Duodenal mucosa (tissue), 2 donors: Measurements from ENCODE around the gene KLRF2.
"Not testable (repeated sequence)": the region's sequence is repeated elsewhere in the genome, so short reads cannot be mapped to it uniquely, and the experiment has no call there.

Source experiments
- H3K27ac ChIP-seq: one replicate; pipeline ENCODE4 v1.7.0; 2013; ENCODE audit warnings: low read depth, low read length
- H3K27me3 ChIP-seq, 2 donors: one replicate each; pipeline ENCODE4 v1.7.0; 2013; ENCODE audit warnings: low read length in 2 of 2, control low read depth in 1 of 2; ENCODE audit not compliant: insufficient read depth in 2 of 2, control insufficient read depth in 1 of 2
- H3K36me3 ChIP-seq, 2 donors: one replicate each; pipeline ENCODE4 v1.7.0; 2013; ENCODE audit warnings: low read length in 2 of 2, control low read depth in 1 of 2; ENCODE audit not compliant: insufficient read depth in 2 of 2, control insufficient read depth in 1 of 2
- H3K4me1 ChIP-seq, 2 donors: one replicate each; pipeline ENCODE4 v1.7.0; 2013; ENCODE audit warnings: low read length in 2 of 2, control low read depth in 1 of 2; ENCODE audit not compliant: insufficient read depth in 2 of 2, control insufficient read depth in 1 of 2
- H3K4me3 ChIP-seq, 2 donors: one replicate each; pipeline ENCODE4 v1.7.0; 2013; ENCODE audit warnings: low read length in 2 of 2, low read depth in 1 of 2
- H3K9ac ChIP-seq, 2 donors: one replicate each; pipeline ENCODE4 v1.7.0; 2013; ENCODE audit warnings: low read length in 2 of 2, low read depth in 1 of 2
- H3K9me3 ChIP-seq, 2 donors: one replicate each; pipeline ENCODE4 v1.7.0; 2013; ENCODE audit warnings: low read length in 2 of 2, control low read depth in 1 of 2; ENCODE audit not compliant: control insufficient read depth in 1 of 2

Gene KLRF2

DNA sequence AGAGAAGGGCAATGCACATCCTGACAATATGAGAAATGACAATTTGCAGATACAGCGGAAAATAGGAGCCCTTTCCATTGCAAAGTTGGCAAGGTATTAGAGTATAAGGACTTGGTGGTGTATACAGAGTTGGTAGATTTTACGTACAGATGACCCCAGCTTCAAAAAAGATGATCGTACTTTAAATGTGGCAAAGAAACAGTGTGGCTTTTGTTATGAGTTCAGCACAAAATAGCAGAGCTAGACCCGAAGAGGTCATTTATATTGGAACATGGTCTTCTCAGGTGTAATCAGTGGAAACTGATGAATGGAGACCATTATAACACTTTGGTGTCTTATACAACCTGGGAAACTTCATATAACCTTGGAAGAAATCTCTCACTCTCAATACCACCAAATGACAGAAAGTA lies 14.4 kb upstream of the KLRF2 start:
- H3K36me3 ChIP-seq, result no peaks in the 10 kb centered on the region
- H3K9me3 ChIP-seq, result no peaks in the 10 kb centered on the region
- peak overlapping the region; percentile 28 for H3K27ac ChIP-seq
- peaks cover 0 to 5% of the 10 kb centered on the region in 2 donors for H3K4me1 ChIP-seq
- H3K27me3 ChIP-seq, result no peaks in the 10 kb centered on the region
- peak overlapping the region; percentile 48 to 74 for H3K4me3 ChIP-seq
- peak overlapping the region; percentile 20 to 59 for H3K9ac ChIP-seq

GRCh38 chr12:9867531-9867930 lies 13.8 kb upstream of the KLRF2 start:
- H3K4me3 ChIP-seq, result peak overlapping the region; percentile 48 to 74
- H3K9me3 ChIP-seq, result no peaks in the 10 kb centered on the region
- H3K4me1 ChIP-seq, result peaks cover 0 to 5% of the 10 kb centered on the region in 2 donors
- no peaks in the 10 kb centered on the region for H3K36me3 ChIP-seq
- H3K27ac ChIP-seq, result no peak overlapping the region
- no peaks in the 10 kb centered on the region for H3K27me3 ChIP-seq
- H3K9ac ChIP-seq, result peak overlapping the region in 1 of 2 donors; percentile 59

- Histone ChIP-seq H3K4me1 (peaks cover 0 to 5% of the 10 kb centered on the region in 2 donors), H3K36me3 (no peaks in the 10 kb centered on the region), H3K9ac (peak overlapping the region; percentile 49 to 77), H3K4me3 (peak overlapping the region; percentile 73 to 75), H3K27ac (peak overlapping the region; percentile 78), H3K27me3 (no peaks in the 10 kb centered on the region), H3K9me3 (no peaks in the 10 kb centered on the region)
Observed at GRCh38 chr12:9868311-9868801, 12.9 kb upstream of the KLRF2 start.

DNA sequence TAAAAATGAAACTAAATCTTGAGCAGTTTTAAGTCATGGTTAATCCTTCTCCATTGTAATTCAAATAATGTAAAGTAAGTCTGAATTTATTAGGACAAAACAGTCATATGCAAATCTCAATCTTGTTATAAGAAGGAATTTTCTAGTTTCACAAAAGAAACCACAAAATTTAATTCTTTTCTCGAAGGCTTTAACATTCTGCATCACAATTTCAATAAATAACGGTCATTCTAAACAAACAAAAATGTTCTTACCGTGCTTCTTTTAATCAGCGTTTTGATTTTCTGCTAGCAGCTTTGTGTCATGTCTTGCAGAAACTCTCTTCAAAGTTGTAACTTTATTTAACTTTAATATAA lies 12.4 kb upstream of the KLRF2 start:
- H3K9ac ChIP-seq, result peak overlapping the region; percentile 49 to 77
- H3K27me3 ChIP-seq, result no peaks in the 10 kb centered on the region
- H3K36me3 ChIP-seq, result no peaks in the 10 kb centered on the region
- H3K4me3 ChIP-seq, result peak overlapping the region; percentile 73 to 75
- no peaks in the 10 kb centered on the region for H3K9me3 ChIP-seq
- peaks cover 0 to 5% of the 10 kb centered on the region in 2 donors for H3K4me1 ChIP-seq
- H3K27ac ChIP-seq, result peak overlapping the region; percentile 78

- peaks cover 0 to 5% of the 10 kb centered on the region in 2 donors for H3K4me1 ChIP-seq
- H3K27ac ChIP-seq, result peak within 1 kb of the TSS; percentile 78
- H3K4me3 ChIP-seq, result peak within 1 kb of the TSS; percentile 73 to 75
- H3K36me3 ChIP-seq, result no peaks in the 10 kb centered on the region
- H3K9ac ChIP-seq, result peak within 1 kb of the TSS; percentile 67 to 77
- no peaks in the 10 kb centered on the region for H3K27me3 ChIP-seq
- no peaks in the 10 kb centered on the region for H3K9me3 ChIP-seq
Observed at GRCh38 chr12:9869307-9870161, 11.8 kb upstream of the KLRF2 start, which contains the start of gene CLEC2B. Gene CLEC2B (minus strand): TSS chr12:9869354.

GRCh38 chr12:9870286-9870866 lies 10.9 kb upstream of the KLRF2 start:
- Histone ChIP-seq H3K9me3 (no peaks in the 10 kb centered on the region), H3K4me3 (peak overlapping the region; percentile 73 to 75), H3K9ac (peak overlapping the region; percentile 25 to 77), H3K27ac (no peak overlapping the region), H3K36me3 (no peaks in the 10 kb centered on the region), H3K27me3 (no peaks in the 10 kb centered on the region), H3K4me1 (peaks cover 0 to 3% of the 10 kb centered on the region in 2 donors)

DNA sequence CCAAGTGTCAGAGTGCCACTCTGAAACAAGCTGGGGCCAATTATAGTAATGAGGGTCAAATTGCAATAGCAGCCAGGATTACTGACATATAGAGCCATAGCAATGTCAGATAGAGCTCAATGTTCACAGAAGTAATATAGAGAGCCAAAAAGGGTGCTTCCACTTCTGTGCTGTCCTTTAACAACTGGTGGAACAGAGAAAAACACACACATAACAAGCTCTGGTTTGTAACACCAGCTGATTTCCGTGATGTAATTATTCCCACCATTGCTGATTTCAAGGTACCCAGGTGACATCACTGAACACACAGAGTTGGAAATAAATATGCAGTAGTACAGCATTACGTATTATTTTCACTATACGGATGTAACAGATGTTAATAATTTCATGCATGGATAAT lies 9.1 kb upstream of the KLRF2 start:
- Histone ChIP-seq H3K27me3 (no peaks in the 10 kb centered on the region), H3K4me3 (no peak overlapping the region), H3K4me1 (no peaks in the 10 kb centered on the region)

GRCh38 chr12:9872742-9873141 lies 8.5 kb upstream of the KLRF2 start:
- H3K27ac ChIP-seq, result no peak overlapping the region
- no peak overlapping the region for H3K9ac ChIP-seq

More for the DNA sequence above, 9.1 kb upstream of the KLRF2 start:
- Histone ChIP-seq H3K27ac (no peak overlapping the region), H3K9ac (no peak overlapping the region), H3K9me3 (no peaks in the 10 kb centered on the region), H3K36me3 (no peaks in the 10 kb centered on the region)

GRCh38 chr12:9876120-9876519 lies 5.2 kb upstream of the KLRF2 start:
- not testable (repeated sequence) for H3K4me1 ChIP-seq, H3K27ac ChIP-seq, H3K4me3 ChIP-seq, H3K9ac ChIP-seq, H3K27me3 ChIP-seq, H3K9me3 ChIP-seq, H3K36me3 ChIP-seq

More at GRCh38 chr12:9872742-9873141, 8.5 kb upstream of the KLRF2 start:
- Histone ChIP-seq H3K9me3 (no peaks in the 10 kb centered on the region), H3K4me1 (no peaks in the 10 kb centered on the region), H3K4me3 (no peak overlapping the region), H3K36me3 (no peaks in the 10 kb centered on the region), H3K27me3 (no peaks in the 10 kb centered on the region)

- Histone ChIP-seq H3K4me3 (no peak overlapping the region), H3K9ac (no peak overlapping the region), H3K4me1 (no peaks in the 10 kb centered on the region), H3K27ac (no peak overlapping the region), H3K36me3 (no peaks in the 10 kb centered on the region), H3K9me3 (no peaks in the 10 kb centered on the region), H3K27me3 (no peaks in the 10 kb centered on the region)
Observed at GRCh38 chr12:9880532-9881078, 684 bp upstream of the KLRF2 start.
